A673 (cell line): ENCODE results near the gene TYW5.

Experiments used
- CTCF ChIP-seq: fragments of 300-800, 200-600 bp; sonication (generic); conservative IDR thresholded peaks from 2 replicates; pipeline ENCODE4 v1.5.1; 2017; ENCODE audit warnings: low read depth, mild to moderate bottlenecking, antibody characterized with exemption, low read length, moderate library complexity, mixed read lengths
- EZH2 ChIP-seq: fragments of 200-600 bp; sonication (generic); IDR thresholded peaks from 2 replicates; pipeline ENCODE4 v1.6.1; 2017; ENCODE audit warnings: borderline replicate concordance, low read depth, mild to moderate bottlenecking, mixed read lengths, antibody characterized with exemption, low read length; ENCODE audit not compliant: poor library complexity, severe bottlenecking

GRCh38 chr2:199896617-199897016 is 58.7 kb downstream of the TYW5 start:
- TF ChIP-seq CTCF = no peak
- TF ChIP-seq EZH2 = no peak
